Measurements from ENCODE around the gene FGFR2. TPM values are rescaled to one million over a fixed set of nuclear protein-coding genes. Genes with fewer than 3 reads are reported as not detected.

FGFR2 gene
- polyA plus RNA-seq, 1 donor from 2014 or later, result 14.8 TPM

GRCh38 chr10:121518333-121518732, 79.9 kb downstream of the FGFR2 start:
- H3K27ac ChIP-seq (ENCODE audit: low read length), result no peak overlapping the region

DNA sequence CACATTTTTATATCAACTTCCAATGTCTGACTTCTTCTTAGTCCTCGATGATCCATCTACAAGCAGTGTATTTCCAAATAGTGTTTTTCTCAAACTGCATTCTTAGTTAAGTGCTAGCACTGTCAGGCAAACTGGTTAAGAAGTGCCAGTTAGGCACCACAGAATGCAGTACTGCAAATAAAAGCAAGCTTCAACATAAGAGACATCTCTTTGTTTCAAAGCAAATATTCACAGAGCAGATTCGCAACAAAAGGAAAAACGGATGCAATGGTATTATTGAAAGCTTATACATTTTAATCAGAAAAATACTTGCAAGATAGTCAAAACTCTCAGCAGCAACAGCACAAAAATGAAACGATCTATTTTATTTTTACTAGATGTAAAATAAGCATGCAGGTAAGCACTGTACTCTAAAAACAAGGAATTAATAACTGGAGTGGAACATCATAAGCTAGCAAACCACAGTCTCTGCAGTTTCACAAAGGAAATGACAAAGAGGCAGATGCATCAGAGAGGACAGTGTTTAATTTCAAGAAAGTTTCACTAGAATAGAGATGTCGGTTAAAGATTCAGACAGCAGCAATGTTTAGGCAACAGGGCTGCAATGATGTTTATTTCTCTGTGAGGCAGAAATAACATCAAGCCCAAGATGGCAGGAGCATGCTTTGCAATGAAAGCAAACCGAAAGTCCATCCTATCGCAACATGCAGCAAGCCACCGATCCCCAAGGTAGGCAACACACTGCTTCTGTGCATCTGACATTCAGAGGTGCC, 82.0 kb downstream of the FGFR2 start:
- Histone ChIP-seq H3K27me3 (ENCODE audit: insufficient read depth, low read depth, low read length) (no peaks in the 10 kb centered on the region), H3K9ac (ENCODE audit: low read length) (no peak overlapping the region), H4K20me1 (ENCODE audit: insufficient read depth) (no peaks in the 10 kb centered on the region), H3K9me3 (ENCODE audit: low read length) (no peaks in the 10 kb centered on the region), H3F3A (ENCODE audit: insufficient read depth, low read length, poor library complexity, severe bottlenecking) (no peaks in the 10 kb centered on the region), H3K9me2 (ENCODE audit: insufficient read depth, low read length) (no peaks in the 10 kb centered on the region), H3K36me3 (ENCODE audit: insufficient read depth, low read length) (no peaks in the 10 kb centered on the region), H3K4me3 (ENCODE audit: low read length) (no peak overlapping the region), H3K79me2 (replicated peaks; ENCODE audit: insufficient read depth, low read length) (no peaks in the 10 kb centered on the region), H3K27ac (ENCODE audit: low read length) (peak overlapping the region; percentile 64), H3K4me2 (ENCODE audit: low read length) (no peak overlapping the region), H2AFZ (ENCODE audit: low read depth, low read length) (peak overlapping the region; percentile 1)
- TF ChIP-seq MXI1 (conservative IDR thresholded peaks at IDR 0.05; ENCODE audit: poor library complexity, severe bottlenecking) (no peak), CTCF (IDR thresholded peaks at IDR 0.05; ENCODE audit: poor library complexity, severe bottlenecking) (no peak), REST (IDR thresholded peaks at IDR 0.05; ENCODE audit: borderline replicate concordance) (no peak), POLR2AphosphoS5 (IDR thresholded peaks at IDR 0.05) (no peak), TAF1 (IDR thresholded peaks at IDR 0.05; ENCODE audit: low read depth) (no peak)

More at GRCh38 chr10:121518333-121518732, 79.9 kb downstream of the FGFR2 start:
- no peak for TF ChIP-seq CTCF (IDR thresholded peaks at IDR 0.05; ENCODE audit: poor library complexity, severe bottlenecking)
- TF ChIP-seq TAF1 (IDR thresholded peaks at IDR 0.05; ENCODE audit: low read depth), result no peak
- TF ChIP-seq POLR2AphosphoS5 (IDR thresholded peaks at IDR 0.05), result no peak
- no peak for TF ChIP-seq EP300 (conservative IDR thresholded peaks at IDR 0.05; ENCODE audit: poor library complexity, severe bottlenecking)
- no peak for TF ChIP-seq RAD21 (conservative IDR thresholded peaks at IDR 0.05)
- no peak for TF ChIP-seq EZH2 (IDR thresholded peaks at IDR 0.05; ENCODE audit: borderline replicate concordance, insufficient read depth, low read length, poor library complexity, severe bottlenecking)
- no peak for TF ChIP-seq REST (IDR thresholded peaks at IDR 0.05; ENCODE audit: borderline replicate concordance)
- no peak for TF ChIP-seq MXI1 (conservative IDR thresholded peaks at IDR 0.05; ENCODE audit: poor library complexity, severe bottlenecking)
- TF ChIP-seq SMC3 (conservative IDR thresholded peaks at IDR 0.05; ENCODE audit: poor library complexity), result no peak
- Histone ChIP-seq H3K4me2 (ENCODE audit: low read length) (no peak overlapping the region), H4K20me1 (ENCODE audit: insufficient read depth) (no peaks in the 10 kb centered on the region), H3K79me2 (replicated peaks; ENCODE audit: insufficient read depth, low read length) (no peaks in the 10 kb centered on the region), H3K9me2 (ENCODE audit: insufficient read depth, low read length) (no peaks in the 10 kb centered on the region), H3F3A (ENCODE audit: insufficient read depth, low read length, poor library complexity, severe bottlenecking) (no peaks in the 10 kb centered on the region), H3K4me3 (ENCODE audit: low read length) (no peak overlapping the region), H3K36me3 (ENCODE audit: insufficient read depth, low read length) (no peaks in the 10 kb centered on the region), H2AFZ (ENCODE audit: low read depth, low read length) (no peak overlapping the region), H3K27me3 (ENCODE audit: insufficient read depth, low read depth, low read length) (no peaks in the 10 kb centered on the region), H3K9me3 (ENCODE audit: low read length) (no peaks in the 10 kb centered on the region), H3K9ac (ENCODE audit: low read length) (no peak overlapping the region)
